Esophagus muscularis mucosa (tissue), 3 donors: Measurements from ENCODE around the gene ADH1B.

Experiments
- CTCF ChIP-seq, 3 experiments: fragments of 200-600 bp in 2 of 3; fragments of 450-650 bp in 1 of 3; sonication (generic) in 2 of 3; IDR thresholded peaks; one replicate each; pipeline ENCODE4 v1.5.1; 2017 to 2019; ENCODE audit warnings: antibody characterized with exemption in 3 of 3, mild to moderate bottlenecking in 2 of 3, moderate library complexity in 1 of 3
- POLR2A ChIP-seq: fragments of 450-650 bp; IDR thresholded peaks from one replicate; pipeline ENCODE4 v1.6.1; 2017; ENCODE audit warnings: antibody characterized with exemption, moderate library complexity, mild to moderate bottlenecking, low read depth

GRCh38 chr4:99330648-99331047 is 9.4 kb upstream of the ADH1B start:
- no peak for TF ChIP-seq CTCF (IDR thresholded peaks at IDR 0.05)
- TF ChIP-seq POLR2A = no peak
